ENCODE results near the gene C1orf105.

DNA sequence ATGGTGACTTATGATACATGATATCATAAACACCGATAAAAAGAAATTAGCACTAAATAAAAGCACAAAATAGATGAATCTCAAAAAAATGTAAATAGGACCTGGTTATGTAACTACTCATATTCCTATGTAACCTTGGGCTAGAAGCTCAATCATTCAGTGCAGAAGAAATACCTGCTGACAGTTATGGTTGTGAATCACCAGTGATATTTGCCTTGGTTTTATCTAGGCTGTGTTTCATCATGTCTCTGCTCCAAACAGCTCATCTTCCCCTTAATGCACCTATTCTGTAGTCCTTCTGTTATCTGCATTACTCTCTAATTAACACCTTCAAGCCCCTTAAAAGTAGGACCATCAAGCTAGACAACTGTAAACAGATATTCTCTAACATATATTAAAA, 39.7 kb downstream of the C1orf105 start:
- no peak for TF ChIP-seq CTCF (IDR thresholded peaks at IDR 0.05)
- TF ChIP-seq EZH2 (IDR thresholded peaks at IDR 0.05): no peak
- TF ChIP-seq EZH2phosphoT487 (IDR thresholded peaks at IDR 0.05): no peak

Data from neural progenitor cell (in vitro differentiated cells).